Liver (tissue), 9 donors: Measurements from ENCODE around the gene BCL10. TPM values are rescaled to one million over a fixed set of nuclear protein-coding genes. Genes with fewer than 3 reads are reported as not detected.
A peak's percentile ranks its signal among the peaks of the same experiment; 100 is the strongest.

Experiments used
- DNase-seq: peaks from one replicate; pipeline ENCODE4 v3.0.0-alpha.2; 2017; ENCODE audit warnings: low spot score
- H3K27ac ChIP-seq, 2 donors: one replicate each; pipeline ENCODE4 v1.7.0; 2013; ENCODE audit warnings: inconsistent platforms in 2 of 2, low read length in 2 of 2, control low read depth in 1 of 2, low read depth in 1 of 2, mild to moderate bottlenecking in 1 of 2
- H3K27me3 ChIP-seq, 4 donors: one replicate each; pipeline versions ENCODE4 v1.6.1 to v1.7.0; 2013; ENCODE audit warnings: low read length in 3 of 4, inconsistent platforms in 1 of 4, mild to moderate bottlenecking in 1 of 4, moderate library complexity in 1 of 4; ENCODE audit not compliant: control insufficient read depth in 4 of 4, insufficient read depth in 4 of 4
- H3K36me3 ChIP-seq, 4 donors: one replicate each; pipeline versions ENCODE4 v1.6.1 to v1.7.0; 2013; ENCODE audit warnings: low read length in 3 of 4, mild to moderate bottlenecking in 3 of 4, low read depth in 1 of 4, moderate library complexity in 1 of 4; ENCODE audit not compliant: control insufficient read depth in 4 of 4, insufficient read depth in 3 of 4
- H3K4me1 ChIP-seq, 4 donors: one replicate each; pipeline versions ENCODE4 v1.6.1 to v1.7.0; 2013; ENCODE audit warnings: low read length in 3 of 4, mild to moderate bottlenecking in 3 of 4, moderate library complexity in 1 of 4; ENCODE audit not compliant: control insufficient read depth in 4 of 4, insufficient read depth in 4 of 4
- H3K4me3 ChIP-seq, 3 donors: one replicate each; pipeline versions ENCODE4 v1.6.1 to v1.7.0; 2013; ENCODE audit warnings: low read length in 3 of 3, control low read depth in 1 of 3, low read depth in 1 of 3, mild to moderate bottlenecking in 1 of 3
- H3K9ac ChIP-seq, 2 donors: one replicate each; pipeline ENCODE4 v1.7.0; 2013; ENCODE audit warnings: low read length in 2 of 2, mild to moderate bottlenecking in 2 of 2, moderate library complexity in 2 of 2, control low read depth in 1 of 2, low read depth in 1 of 2
- H3K9me3 ChIP-seq, 4 donors: one replicate each; pipeline versions ENCODE4 v1.6.1 to v1.7.0; 2013; ENCODE audit warnings: low read length in 3 of 4; ENCODE audit not compliant: control insufficient read depth in 4 of 4
- ATF3 ChIP-seq: IDR thresholded peaks from 2 replicates; pipeline ENCODE4 v1.6.1; 2016; ENCODE audit warnings: antibody characterized with exemption
- EGR1 ChIP-seq, 2 donors: IDR thresholded peaks; 2 replicates each; pipeline ENCODE4 v1.6.1; 2016 to 2018; ENCODE audit warnings: antibody characterized with exemption in 2 of 2, low read depth in 2 of 2
- FOXA1 ChIP-seq: IDR thresholded peaks from 2 replicates; pipeline ENCODE4 v1.6.1; 2016; ENCODE audit warnings: antibody characterized with exemption
- FOXA2 ChIP-seq: IDR thresholded peaks from 2 replicates; pipeline ENCODE4 v1.6.1; 2016; ENCODE audit warnings: antibody characterized with exemption
- HNF4A ChIP-seq, 2 donors: conservative IDR thresholded peaks; 2 replicates each; pipeline ENCODE4 v1.6.1; 2016; ENCODE audit warnings: antibody characterized with exemption in 2 of 2, mild to moderate bottlenecking in 2 of 2
- HNF4G ChIP-seq: IDR thresholded peaks from 2 replicates; pipeline ENCODE4 v1.6.1; 2016; ENCODE audit warnings: antibody characterized with exemption
- JUND ChIP-seq, 2 donors: IDR thresholded peaks; 2 replicates each; pipeline ENCODE4 v1.6.1; 2016; ENCODE audit warnings: antibody characterized with exemption in 2 of 2
- RAD21 ChIP-seq, 2 donors: IDR thresholded peaks; 2 replicates each; pipeline ENCODE4 v1.6.1; 2016; ENCODE audit warnings: antibody characterized with exemption in 2 of 2, mild to moderate bottlenecking in 2 of 2
- REST ChIP-seq: IDR thresholded peaks from 2 replicates; pipeline ENCODE4 v1.6.1; 2016; ENCODE audit warnings: antibody characterized with exemption, mild to moderate bottlenecking
- RXRA ChIP-seq, 2 donors: IDR thresholded peaks; 2 replicates each; pipeline ENCODE4 v1.6.1; 2017 to 2018; ENCODE audit warnings: antibody characterized with exemption in 2 of 2, mild to moderate bottlenecking in 1 of 2
- SP1 ChIP-seq: IDR thresholded peaks from 2 replicates; pipeline ENCODE4 v1.6.1; 2018; ENCODE audit warnings: antibody characterized with exemption, mild to moderate bottlenecking
- TAF1 ChIP-seq: conservative IDR thresholded peaks from 2 replicates; pipeline ENCODE4 v1.6.1; 2016; ENCODE audit warnings: antibody characterized with exemption, mild to moderate bottlenecking
- YY1 ChIP-seq: IDR thresholded peaks from 2 replicates; pipeline ENCODE4 v1.6.1; 2016; ENCODE audit warnings: antibody characterized with exemption, mild to moderate bottlenecking
- WGBS: extraction: QIAGEN DNeasy Blood & Tissue Kit; methylation state at CpG from one replicate; pipeline ENCODE4 v1.1.7; 2013; 5-methylcytosine and 5-hydroxymethylcytosine counted together
- polyA plus RNA-seq, 2 donors: library from polyadenylated mRNA; stranded (reverse) in 1 of 2; unstranded in 1 of 2; fragments of 200-250 nt in 1 of 2; fragments of >200 nt in 1 of 2; fragmentation: Nextera tagmentation in 1 of 2; extraction: Ambion mirVana in 1 of 2; gene quantifications; one replicate each; pipeline versions ENCODE4 v1.2.1 to v1.2.3, GENCODE V29; 2013 to 2015
- total RNA-seq, 2 donors: library from RNA; depleted of rRNA; stranded (reverse); fragments of >200 nt; gene quantifications; one replicate each; pipeline ENCODE4 v1.2.3, GENCODE V29; 2014
- TF ChIP-seq, protein P1 (sequence below): fragments of 150-350 bp; IDR thresholded peaks from 2 replicates; pipeline ENCODE4 v1.5.1; 2017; ENCODE audit warnings: improper control_type of control experiment, low read depth, low read length; ENCODE audit not compliant: missing input control
- TF ChIP-seq, protein P2 (sequence below): IDR thresholded peaks from 2 replicates; pipeline ENCODE4 v1.6.1; 2016; ENCODE audit warnings: antibody characterized with exemption
- donor health status: healthy.
- donor health status: healthy.
- donor health status: healthy.
- donor health status: healthy.
- donor health status: healthy.

BCL10 gene
- total and polyA plus RNA-seq, 4 donors, result 3.1 to 8.9 (median 7.5) TPM

DNA sequence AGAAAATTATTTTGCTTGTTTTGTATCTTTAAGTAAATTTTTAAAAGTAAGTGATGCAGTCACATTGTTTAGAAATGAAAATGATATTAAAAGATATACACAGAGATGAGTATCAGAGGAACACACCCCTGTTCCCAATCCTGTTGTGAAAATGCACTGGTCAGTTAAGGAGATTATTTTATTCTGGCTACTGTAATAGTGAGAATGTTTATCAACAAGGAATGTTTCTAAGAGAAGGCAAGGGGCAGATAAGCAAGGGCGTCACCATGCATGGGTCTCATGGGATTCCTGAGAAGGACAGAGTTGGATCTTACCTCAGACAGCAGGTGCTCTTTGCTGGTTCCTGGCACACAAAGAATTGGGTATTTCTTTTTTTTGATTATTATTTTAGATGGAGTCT is 38.8 kb downstream of the BCL10 start:
- H3K27me3 ChIP-seq, result no peaks in the 10 kb centered on the region
- H3K27ac ChIP-seq, result no peak overlapping the region
- H3K4me1 ChIP-seq, result no peaks in the 10 kb centered on the region
- DNase-seq, result no peak
- H3K4me3 ChIP-seq, result no peak overlapping the region
- H3K9me3 ChIP-seq, result no peaks in the 10 kb centered on the region
- H3K9ac ChIP-seq, result no peak overlapping the region
- TF ChIP-seq HNF4G (no peak), YY1 (no peak), SP1 (no peak), REST (no peak), ATF3 (no peak), TAF1 (no peak)
- no peaks in the 10 kb centered on the region for H3K36me3 ChIP-seq
- WGBS, result 92% methylated on average over 1 of the region's 1 CpG

- no peaks in the 10 kb centered on the region for H3K4me1 ChIP-seq
- H3K36me3 ChIP-seq, result no peaks in the 10 kb centered on the region
- TF ChIP-seq, protein P1, sequence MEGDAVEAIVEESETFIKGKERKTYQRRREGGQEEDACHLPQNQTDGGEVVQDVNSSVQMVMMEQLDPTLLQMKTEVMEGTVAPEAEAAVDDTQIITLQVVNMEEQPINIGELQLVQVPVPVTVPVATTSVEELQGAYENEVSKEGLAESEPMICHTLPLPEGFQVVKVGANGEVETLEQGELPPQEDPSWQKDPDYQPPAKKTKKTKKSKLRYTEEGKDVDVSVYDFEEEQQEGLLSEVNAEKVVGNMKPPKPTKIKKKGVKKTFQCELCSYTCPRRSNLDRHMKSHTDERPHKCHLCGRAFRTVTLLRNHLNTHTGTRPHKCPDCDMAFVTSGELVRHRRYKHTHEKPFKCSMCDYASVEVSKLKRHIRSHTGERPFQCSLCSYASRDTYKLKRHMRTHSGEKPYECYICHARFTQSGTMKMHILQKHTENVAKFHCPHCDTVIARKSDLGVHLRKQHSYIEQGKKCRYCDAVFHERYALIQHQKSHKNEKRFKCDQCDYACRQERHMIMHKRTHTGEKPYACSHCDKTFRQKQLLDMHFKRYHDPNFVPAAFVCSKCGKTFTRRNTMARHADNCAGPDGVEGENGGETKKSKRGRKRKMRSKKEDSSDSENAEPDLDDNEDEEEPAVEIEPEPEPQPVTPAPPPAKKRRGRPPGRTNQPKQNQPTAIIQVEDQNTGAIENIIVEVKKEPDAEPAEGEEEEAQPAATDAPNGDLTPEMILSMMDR, result peak; percentile 20
- TF ChIP-seq TAF1 (no peak), RAD21 (IDR thresholded peaks at IDR 0.05) (peak in 1 of 2 donors; percentile 64), YY1 (no peak), EGR1 (IDR thresholded peaks at IDR 0.05; ENCODE audit: low read depth in 2 of 2) (no peak), HNF4A (conservative IDR thresholded peaks at IDR 0.05) (no peak)
- TF ChIP-seq, protein P2, sequence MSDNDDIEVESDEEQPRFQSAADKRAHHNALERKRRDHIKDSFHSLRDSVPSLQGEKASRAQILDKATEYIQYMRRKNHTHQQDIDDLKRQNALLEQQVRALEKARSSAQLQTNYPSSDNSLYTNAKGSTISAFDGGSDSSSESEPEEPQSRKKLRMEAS, result no peak
- H3K9ac ChIP-seq, result no peak overlapping the region
- no peak for DNase-seq
- 83% methylated on average over 8 of the region's 8 CpGs for WGBS
- no peak overlapping the region for H3K27ac ChIP-seq
- no peaks in the 10 kb centered on the region for H3K27me3 ChIP-seq
- H3K4me3 ChIP-seq, result no peak overlapping the region
- H3K9me3 ChIP-seq, result no peaks in the 10 kb centered on the region
These were observed 46.0 kb downstream of the BCL10 start for GRCh38 chr1:85230305-85230977.

- H3K27me3 ChIP-seq, result no peaks in the 10 kb centered on the region
- no peaks in the 10 kb centered on the region for H3K4me1 ChIP-seq
- no peaks in the 10 kb centered on the region for H3K36me3 ChIP-seq
- H3K9me3 ChIP-seq, result no peaks in the 10 kb centered on the region
- H3K9ac ChIP-seq, result no peak overlapping the region
- H3K27ac ChIP-seq, result no peak overlapping the region
- no peak overlapping the region for H3K4me3 ChIP-seq
- TF ChIP-seq FOXA1 (no peak), ATF3 (no peak), RXRA (IDR thresholded peaks at IDR 0.05) (no peak), FOXA2 (no peak), TAF1 (no peak), JUND (IDR thresholded peaks at IDR 0.05) (no peak), HNF4A (conservative IDR thresholded peaks at IDR 0.05) (no peak), REST (no peak)
- TF ChIP-seq, protein P2, result no peak
- no peak for DNase-seq
- 76% methylated on average over 6 of the region's 6 CpGs for WGBS
These were observed 46.8 kb downstream of the BCL10 start for GRCh38 chr1:85229574-85230097.
